GM18517 (cell line): ENCODE measurements around the gene MCTS1.
A peak's percentile ranks its signal among the peaks of the same experiment; 100 is the strongest.
"Not testable (repeated sequence)": the region's sequence is repeated elsewhere in the genome, so short reads cannot be mapped to it uniquely, and the experiment has no call there.

Source experiments
- ATAC-seq: cut with Tn5 transposase; IDR thresholded peaks from one replicate; pipeline ENCODE4 v1.9.1; 2021; ENCODE audit warnings: mild to moderate bottlenecking, moderate library complexity; ENCODE audit not compliant: unreplicated experiment

MCTS1 gene

GRCh38 chrX:120603707-120604360 lies at the start of gene MCTS1:
TSS of gene MCTS1 (plus strand) at chrX:120604101. CDS start at chrX:120604237, 136 bp downstream.
- peak; percentile 85 for ATAC-seq

GRCh38 chrX:120556251-120556650 lies 47.6 kb upstream of the MCTS1 start:
- no peak for ATAC-seq

- no peak for ATAC-seq
These were observed 44.1 kb upstream of the MCTS1 start for GRCh38 chrX:120559804-120560203.

- peak; percentile 36 for ATAC-seq
These were observed 43.5 kb upstream of the MCTS1 start for GRCh38 chrX:120560405-120560841.

GRCh38 chrX:120560842-120561633 lies 42.9 kb upstream of the MCTS1 start, which contains the start of gene CUL4B:
TSS of gene CUL4B (minus strand) at chrX:120560962. CDS start at chrX:120560638, 324 bp downstream.
- peak; percentile 77 for ATAC-seq

GRCh38 chrX:120561634-120562568 lies 42.0 kb upstream of the MCTS1 start:
- ATAC-seq: no peak

GRCh38 chrX:120562569-120562926 lies 41.4 kb upstream of the MCTS1 start:
- no peak for ATAC-seq

GRCh38 chrX:120564925-120565324 lies 39.0 kb upstream of the MCTS1 start:
- no peak for ATAC-seq

GRCh38 chrX:120566817-120567216 lies 37.1 kb upstream of the MCTS1 start:
- no peak for ATAC-seq

- ATAC-seq: no peak
These were observed 35.9 kb upstream of the MCTS1 start for GRCh38 chrX:120568035-120568434.

- ATAC-seq: no peak
These were observed 35.3 kb upstream of the MCTS1 start for GRCh38 chrX:120568609-120569008.

GRCh38 chrX:120570011-120570600 lies 33.8 kb upstream of the MCTS1 start:
- ATAC-seq: no peak

- not testable (repeated sequence) for ATAC-seq
These were observed 30.1 kb upstream of the MCTS1 start for GRCh38 chrX:120573806-120574205.

GRCh38 chrX:120575379-120576114 lies 28.4 kb upstream of the MCTS1 start:
- no peak for ATAC-seq

GRCh38 chrX:120585702-120586101 lies 18.2 kb upstream of the MCTS1 start:
- ATAC-seq: no peak

GRCh38 chrX:120604361-120604782 lies 471 bp downstream of the MCTS1 start:
- peak; percentile 43 for ATAC-seq

- no peak for ATAC-seq
These were observed 8.2 kb downstream of the MCTS1 start for GRCh38 chrX:120612086-120612485.

GRCh38 chrX:120614816-120615215 lies 10.9 kb downstream of the MCTS1 start:
- no peak for ATAC-seq

- ATAC-seq: no peak
These were observed 14.2 kb downstream of the MCTS1 start for GRCh38 chrX:120617996-120618630.

- no peak for ATAC-seq
These were observed 21.5 kb downstream of the MCTS1 start for GRCh38 chrX:120625371-120625770.
